Duodenal mucosa (tissue), 2 donors: Measurements from ENCODE around the gene SLC22A12.
"Not testable (repeated sequence)": the region's sequence is repeated elsewhere in the genome, so short reads cannot be mapped to it uniquely, and the experiment has no call there.

Experiments
- H3K27ac ChIP-seq: one replicate; pipeline ENCODE4 v1.7.0; 2013; ENCODE audit warnings: low read depth, low read length
- H3K27me3 ChIP-seq, 2 donors: one replicate each; pipeline ENCODE4 v1.7.0; 2013; ENCODE audit warnings: low read length in 2 of 2, control low read depth in 1 of 2; ENCODE audit not compliant: insufficient read depth in 2 of 2, control insufficient read depth in 1 of 2
- H3K36me3 ChIP-seq, 2 donors: one replicate each; pipeline ENCODE4 v1.7.0; 2013; ENCODE audit warnings: low read length in 2 of 2, control low read depth in 1 of 2; ENCODE audit not compliant: insufficient read depth in 2 of 2, control insufficient read depth in 1 of 2
- H3K4me1 ChIP-seq, 2 donors: one replicate each; pipeline ENCODE4 v1.7.0; 2013; ENCODE audit warnings: low read length in 2 of 2, control low read depth in 1 of 2; ENCODE audit not compliant: insufficient read depth in 2 of 2, control insufficient read depth in 1 of 2
- H3K4me3 ChIP-seq, 2 donors: one replicate each; pipeline ENCODE4 v1.7.0; 2013; ENCODE audit warnings: low read length in 2 of 2, low read depth in 1 of 2
- H3K9ac ChIP-seq, 2 donors: one replicate each; pipeline ENCODE4 v1.7.0; 2013; ENCODE audit warnings: low read length in 2 of 2, low read depth in 1 of 2
- H3K9me3 ChIP-seq, 2 donors: one replicate each; pipeline ENCODE4 v1.7.0; 2013; ENCODE audit warnings: low read length in 2 of 2, control low read depth in 1 of 2; ENCODE audit not compliant: control insufficient read depth in 1 of 2

SLC22A12 gene

GRCh38 chr11:64585150-64585549, 5.9 kb upstream of the SLC22A12 start:
- no peaks in the 10 kb centered on the region for H3K4me1 ChIP-seq
- no peak overlapping the region for H3K4me3 ChIP-seq
- no peak overlapping the region for H3K27ac ChIP-seq
- no peak overlapping the region for H3K9ac ChIP-seq
- no peaks in the 10 kb centered on the region for H3K36me3 ChIP-seq
- no peaks in the 10 kb centered on the region for H3K9me3 ChIP-seq
- H3K27me3 ChIP-seq, result no peaks in the 10 kb centered on the region

GRCh38 chr11:64586366-64586765, 4.7 kb upstream of the SLC22A12 start:
- Histone ChIP-seq H3K27me3 (no peaks in the 10 kb centered on the region), H3K9ac (no peak overlapping the region), H3K27ac (no peak overlapping the region), H3K4me1 (no peaks in the 10 kb centered on the region), H3K4me3 (no peak overlapping the region), H3K36me3 (no peaks in the 10 kb centered on the region), H3K9me3 (no peaks in the 10 kb centered on the region)

GRCh38 chr11:64588701-64589100, 2.3 kb upstream of the SLC22A12 start:
- no peak overlapping the region for H3K4me3 ChIP-seq

GRCh38 chr11:64591257-64592233, 525 bp downstream of the SLC22A12 start:
- peaks cover 0 to 6% of the 10 kb centered on the region in 2 donors for H3K9me3 ChIP-seq
- H3K4me1 ChIP-seq, result no peaks in the 10 kb centered on the region
- H3K9ac ChIP-seq, result no peak overlapping the region

More at GRCh38 chr11:64588701-64589100, 2.3 kb upstream of the SLC22A12 start:
- no peaks in the 10 kb centered on the region for H3K27me3 ChIP-seq
- H3K9ac ChIP-seq, result no peak overlapping the region
- no peaks in the 10 kb centered on the region for H3K36me3 ChIP-seq
- no peaks in the 10 kb centered on the region for H3K4me1 ChIP-seq
- H3K9me3 ChIP-seq, result no peaks in the 10 kb centered on the region
- H3K27ac ChIP-seq, result no peak overlapping the region

GRCh38 chr11:64592234-64592615, 1.2 kb downstream of the SLC22A12 start:
- H3K4me3 ChIP-seq, result no peak overlapping the region
- no peaks in the 10 kb centered on the region for H3K27me3 ChIP-seq
- H3K9ac ChIP-seq, result no peak overlapping the region
- peaks cover 0 to 6% of the 10 kb centered on the region in 2 donors for H3K9me3 ChIP-seq
- H3K4me1 ChIP-seq, result no peaks in the 10 kb centered on the region
- no peak overlapping the region for H3K27ac ChIP-seq
- H3K36me3 ChIP-seq, result no peaks in the 10 kb centered on the region

More at GRCh38 chr11:64591257-64592233, 525 bp downstream of the SLC22A12 start:
- Histone ChIP-seq H3K27me3 (no peaks in the 10 kb centered on the region), H3K4me3 (no peak overlapping the region), H3K27ac (no peak overlapping the region), H3K36me3 (no peaks in the 10 kb centered on the region)

GRCh38 chr11:64592656-64593055, 1.6 kb downstream of the SLC22A12 start:
- H3K4me3 ChIP-seq, result no peak overlapping the region
- no peaks in the 10 kb centered on the region for H3K36me3 ChIP-seq
- no peak overlapping the region for H3K27ac ChIP-seq
- H3K27me3 ChIP-seq, result no peaks in the 10 kb centered on the region
- H3K4me1 ChIP-seq, result no peaks in the 10 kb centered on the region
- no peak overlapping the region for H3K9ac ChIP-seq
- peaks cover 0 to 6% of the 10 kb centered on the region in 2 donors for H3K9me3 ChIP-seq

- H3K4me3 ChIP-seq, result no peak overlapping the region
- peaks cover 0 to 6% of the 10 kb centered on the region in 2 donors for H3K9me3 ChIP-seq
- H3K27me3 ChIP-seq, result no peaks in the 10 kb centered on the region
- H3K9ac ChIP-seq, result no peak overlapping the region
- no peak overlapping the region for H3K27ac ChIP-seq
- H3K4me1 ChIP-seq, result no peaks in the 10 kb centered on the region
- no peaks in the 10 kb centered on the region for H3K36me3 ChIP-seq
Measured at GRCh38 chr11:64593156-64594105, 2.4 kb downstream of the SLC22A12 start.

- H3K27me3 ChIP-seq, result no peaks in the 10 kb centered on the region
- no peak overlapping the region for H3K9ac ChIP-seq
- no peak overlapping the region for H3K4me3 ChIP-seq
- H3K4me1 ChIP-seq, result no peaks in the 10 kb centered on the region
- H3K9me3 ChIP-seq, result peaks cover 0 to 6% of the 10 kb centered on the region in 2 donors
- H3K27ac ChIP-seq, result no peak overlapping the region
- no peaks in the 10 kb centered on the region for H3K36me3 ChIP-seq
Measured at GRCh38 chr11:64594159-64594939, 3.3 kb downstream of the SLC22A12 start.

- H3K9ac ChIP-seq, H3K9me3 ChIP-seq, H3K27me3 ChIP-seq, H3K4me3 ChIP-seq, H3K27ac ChIP-seq, H3K36me3 ChIP-seq, H3K4me1 ChIP-seq: not testable (repeated sequence)
Measured at GRCh38 chr11:64595922-64596321, 4.9 kb downstream of the SLC22A12 start.
